ENCODE results near the gene PDLIM4.
A peak's percentile ranks its signal among the peaks of the same experiment; 100 is the strongest.

PDLIM4 gene

DNA sequence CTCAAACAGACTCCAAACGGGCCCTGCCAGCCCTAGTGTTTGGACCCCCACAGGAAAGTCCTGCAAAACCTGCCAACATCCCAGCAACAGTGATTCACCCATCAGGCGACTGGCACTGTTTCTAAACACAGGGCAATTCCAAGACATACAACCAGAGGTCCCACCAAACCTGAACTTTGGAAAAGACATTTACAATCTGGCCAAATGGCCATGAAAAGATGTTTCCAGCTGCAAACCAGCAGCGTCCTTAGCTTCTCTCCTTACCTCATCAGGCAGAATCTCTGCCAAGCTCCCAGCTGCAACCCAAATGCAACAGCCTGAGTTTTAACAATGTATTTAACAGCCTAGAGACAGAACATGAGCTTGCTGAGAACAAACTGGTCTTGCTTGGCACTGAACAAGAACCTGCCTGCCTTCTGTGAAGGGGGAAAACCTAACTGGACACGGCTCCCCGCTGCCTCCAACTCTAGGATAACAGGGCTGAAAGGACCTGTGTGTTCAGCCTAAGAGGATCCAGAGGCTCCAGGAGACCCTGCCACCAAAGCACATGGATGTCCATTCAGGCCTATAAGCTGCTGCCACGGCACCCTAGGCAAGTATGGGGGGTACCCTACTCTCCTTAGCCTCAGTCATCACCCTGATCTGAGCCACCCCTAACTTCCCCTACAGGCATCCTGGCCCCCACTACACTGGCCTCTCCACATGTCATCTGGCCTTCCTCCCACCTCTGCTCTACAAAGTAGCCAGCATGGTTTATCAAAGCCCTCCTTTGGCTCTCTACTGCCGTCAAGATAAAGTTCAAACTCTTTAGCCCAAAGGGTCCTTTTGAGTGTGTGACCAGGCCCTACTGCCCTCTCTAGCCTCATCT lies 35.5 kb upstream of the PDLIM4 start:
- H3K4me3 ChIP-seq (ENCODE audit: low read length): no peak overlapping the region
- peak; percentile 94 for DNase-seq (ENCODE audit: low read depth)
- peak; percentile 49 for TF ChIP-seq CTCF (conservative IDR thresholded peaks at IDR 0.05; ENCODE audit: low read length)

DNA sequence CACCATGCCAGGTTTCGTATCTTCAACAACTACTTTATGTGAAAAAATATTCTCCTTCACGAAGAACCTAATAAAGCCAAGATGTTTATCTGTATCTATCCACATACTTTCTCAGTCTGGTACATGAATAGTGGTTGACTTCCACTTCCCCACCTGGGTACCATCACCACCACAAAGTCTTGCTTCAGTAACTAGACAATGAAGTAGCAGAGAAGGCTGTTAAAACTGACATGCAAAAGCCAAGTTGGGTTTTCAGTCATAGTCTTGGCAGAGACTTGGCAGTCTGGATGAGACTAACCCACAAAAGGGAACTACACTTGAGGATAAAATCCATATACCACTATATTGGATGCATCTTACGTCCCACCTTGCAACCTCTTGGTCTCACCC lies 34.9 kb upstream of the PDLIM4 start:
- no peak for TF ChIP-seq CTCF (conservative IDR thresholded peaks at IDR 0.05; ENCODE audit: low read length)
- no peak overlapping the region for H3K4me3 ChIP-seq (ENCODE audit: low read length)
- no peak for DNase-seq (ENCODE audit: low read depth)

- TF ChIP-seq CTCF (conservative IDR thresholded peaks at IDR 0.05; ENCODE audit: low read length): no peak
- DNase-seq (ENCODE audit: low read depth): no peak
Measured at GRCh38 chr5:132223861-132224260, 33.6 kb upstream of the PDLIM4 start.

DNA sequence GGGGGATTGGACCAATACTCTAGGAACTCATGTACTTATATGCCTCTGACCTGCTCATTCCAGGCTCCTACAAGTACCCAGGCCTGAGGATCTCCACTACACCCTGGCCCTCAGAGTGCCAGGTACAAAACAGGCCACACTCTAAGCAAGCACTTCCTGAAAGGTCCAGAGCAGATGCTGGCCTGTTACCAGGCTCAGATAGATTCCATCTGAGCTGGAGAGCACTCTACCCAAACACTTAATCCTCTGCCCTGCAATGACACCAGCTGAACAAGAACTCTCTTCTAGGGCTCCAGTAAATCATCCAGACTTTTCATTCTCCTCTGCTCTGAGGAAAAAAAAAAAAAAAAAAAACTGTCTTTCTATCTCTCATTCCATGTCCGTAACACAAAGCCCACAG lies 32.8 kb upstream of the PDLIM4 start:
- no peak overlapping the region for H3K4me3 ChIP-seq (ENCODE audit: low read length)
- no peak for TF ChIP-seq CTCF (conservative IDR thresholded peaks at IDR 0.05; ENCODE audit: low read length)
- peak; percentile 75 for DNase-seq (ENCODE audit: low read depth)

More at GRCh38 chr5:132223861-132224260, 33.6 kb upstream of the PDLIM4 start:
- no peak overlapping the region for H3K4me3 ChIP-seq (ENCODE audit: low read length)

- peak; percentile 89 for DNase-seq (ENCODE audit: low read depth)
- peak overlapping the region; percentile 74 for H3K4me3 ChIP-seq (ENCODE audit: low read length)
- TF ChIP-seq CTCF (conservative IDR thresholded peaks at IDR 0.05; ENCODE audit: low read length): no peak
Measured at GRCh38 chr5:132225165-132226032, 32.1 kb upstream of the PDLIM4 start.

DNA sequence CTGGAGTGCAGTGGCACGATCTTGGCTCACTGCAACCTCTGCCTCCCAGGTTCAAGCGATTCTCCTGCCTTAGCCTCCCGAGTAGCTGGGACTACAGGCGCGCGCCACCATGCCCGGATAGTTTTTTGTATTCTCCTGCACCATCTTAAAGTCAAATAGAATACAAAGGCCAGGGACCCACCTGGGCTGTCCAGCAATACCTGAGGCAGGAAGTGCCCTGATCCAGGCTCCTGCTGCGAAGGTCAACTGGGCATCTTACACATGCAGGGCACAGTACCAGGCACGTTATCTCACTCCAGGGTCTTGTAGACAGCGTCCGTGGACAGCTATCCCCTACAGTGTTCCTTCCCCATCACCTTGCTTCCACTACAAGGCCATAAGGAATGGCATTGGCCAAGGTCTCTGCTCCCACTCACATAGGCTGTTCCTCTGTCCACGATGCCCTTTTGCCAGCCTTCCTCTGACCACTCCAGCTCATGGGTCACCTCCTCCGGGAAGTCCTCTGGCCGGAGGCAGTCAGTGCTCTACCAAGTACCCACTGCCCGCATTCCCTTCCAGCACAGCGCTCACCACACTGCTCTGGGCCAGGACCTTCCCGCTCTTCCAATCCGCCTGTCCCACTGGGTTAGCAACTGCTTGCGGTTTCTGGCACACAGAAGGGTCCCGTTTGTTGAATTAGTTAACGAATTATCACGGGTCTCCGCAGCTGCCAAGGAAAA lies 30.8 kb upstream of the PDLIM4 start:
- no peak for TF ChIP-seq CTCF (conservative IDR thresholded peaks at IDR 0.05; ENCODE audit: low read length)
- DNase-seq (ENCODE audit: low read depth): peak; percentile 42
- H3K4me3 ChIP-seq (ENCODE audit: low read length): peak overlapping the region; percentile 74

Data from AG10803 (cell line).